GM12891 (cell line): Measurements from ENCODE around the gene GRK3.

Experiments used
- POLR2A ChIP-seq: IDR thresholded peaks from 2 replicates; pipeline ENCODE4 v1.6.1; 2011; ENCODE audit warnings: low read depth, low read length, control low read depth
- POLR2AphosphoS5 ChIP-seq: IDR thresholded peaks from 2 replicates; pipeline ENCODE4 v1.6.1; 2011; ENCODE audit warnings: low read depth, low read length, control low read depth
- TAF1 ChIP-seq: IDR thresholded peaks from 2 replicates; pipeline ENCODE4 v1.6.1; 2011; ENCODE audit warnings: low read depth, low read length, control low read depth

- TF ChIP-seq POLR2A (no peak), TAF1 (no peak), POLR2AphosphoS5 (no peak)
Observed at GRCh38 chr22:25775531-25775930, 211.1 kb downstream of the GRK3 start.
